Activated CD4-positive, alpha-beta T cell treated with anti-CD3 and anti-CD28 coated beads, Interleukin-10, Interleukin-2, amounts not matched to agents 100 ng/mL and 50 ng/mL, durations not matched to agents 16 hours and 8 hours (primary cell): ENCODE results near the gene FAM209A.
A peak's percentile ranks its signal among the peaks of the same experiment; 100 is the strongest.
"Not testable (repeated sequence)": the region's sequence is repeated elsewhere in the genome, so short reads cannot be mapped to it uniquely, and the experiment has no call there.

ENCODE experiments used
- DNase-seq: peaks from one replicate; pipeline ENCODE4 v3.0.0-alpha.2; 2020

FAM209A gene, protein sequence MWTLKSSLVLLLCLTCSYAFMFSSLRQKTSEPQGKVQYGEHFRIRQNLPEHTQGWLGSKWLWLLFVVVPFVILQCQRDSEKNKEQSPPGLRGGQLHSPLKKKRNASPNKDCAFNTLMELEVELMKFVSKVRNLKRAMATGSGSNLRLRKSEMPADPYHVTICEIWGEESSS

DNA sequence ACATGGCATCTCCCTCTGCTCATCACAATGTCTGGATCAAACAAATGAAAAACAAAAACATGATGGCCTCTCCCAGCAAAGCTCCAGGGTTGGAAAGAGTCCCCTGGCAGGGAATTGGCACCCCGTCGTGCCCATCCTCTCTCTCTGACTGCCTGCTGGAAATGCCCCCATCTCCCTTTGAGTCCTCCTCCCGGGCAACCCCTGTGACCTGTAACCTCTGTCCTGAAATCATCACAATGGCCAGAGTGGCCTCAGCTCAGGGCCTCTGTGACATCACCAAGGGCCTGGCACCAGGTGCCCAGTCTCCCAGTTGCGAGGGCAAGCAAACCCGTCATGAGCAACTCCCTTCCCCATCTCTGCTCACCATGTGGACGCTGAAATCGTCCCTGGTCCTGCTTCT lies at the start of gene FAM209A:
Gene FAM209A (plus strand): TSS at position 301 of the 400 bp plus-strand sequence. CDS start 65 bp downstream, at position 366.
- not testable (repeated sequence) for DNase-seq

DNA sequence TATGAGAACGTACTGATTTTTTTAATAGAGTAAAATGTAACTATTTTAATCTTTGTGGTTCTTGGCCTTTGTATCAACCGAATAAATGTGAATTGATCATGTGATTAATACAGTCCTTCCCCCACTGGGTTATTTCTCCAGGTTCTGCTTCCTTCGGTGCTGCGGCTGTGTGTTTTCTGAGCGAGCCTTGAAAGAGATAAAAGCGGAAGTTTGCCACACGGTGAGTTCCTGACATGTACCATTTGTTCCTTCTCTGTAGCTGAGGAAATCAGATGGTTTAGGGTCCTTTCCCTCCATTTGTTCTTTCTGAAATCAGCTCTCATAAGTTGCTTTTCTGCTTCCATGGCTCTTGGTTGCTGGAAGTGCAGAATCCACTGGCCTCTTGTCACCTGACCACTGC lies 40.6 kb upstream of the FAM209A start:
- no peak for DNase-seq

DNA sequence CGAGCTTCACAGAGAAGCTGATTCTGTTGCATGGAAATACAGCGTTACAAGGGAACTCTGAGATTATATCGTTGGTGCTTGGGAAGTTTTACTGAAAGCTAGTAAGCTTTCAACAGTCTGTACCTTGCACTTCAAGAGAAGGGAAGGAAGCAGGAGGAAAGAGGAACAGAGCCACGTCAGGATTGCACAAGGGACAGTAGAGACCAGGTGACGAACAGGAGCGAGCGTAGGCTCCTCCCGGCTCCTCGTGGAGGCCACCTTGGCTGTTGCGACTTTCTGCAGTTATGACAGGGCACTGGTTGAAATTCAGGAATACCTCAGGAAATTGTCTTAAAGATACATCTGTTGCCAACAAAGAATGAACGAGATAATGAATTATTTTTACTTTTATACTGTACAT lies 37.3 kb upstream of the FAM209A start:
- DNase-seq, result no peak

DNA sequence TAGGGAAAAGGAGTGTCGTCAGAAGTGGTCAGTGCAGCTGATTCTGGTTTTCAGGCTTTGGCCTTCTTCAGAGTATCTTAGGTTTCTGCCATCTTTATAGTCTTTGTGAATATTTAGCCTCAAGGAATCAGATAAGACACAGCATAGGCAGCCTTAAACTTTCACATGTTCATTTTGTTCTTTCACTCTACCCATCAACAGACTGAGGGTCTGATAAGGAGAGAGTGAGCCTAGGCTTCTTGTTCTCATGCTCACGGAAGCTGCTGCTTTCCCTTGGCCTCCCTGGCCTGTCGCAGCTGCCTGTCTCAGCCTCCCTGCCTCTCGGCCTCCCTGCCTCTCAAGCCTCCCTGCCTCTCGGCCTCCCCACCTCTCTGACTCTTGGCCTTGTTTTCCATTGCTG lies 36.0 kb upstream of the FAM209A start:
- DNase-seq, result no peak

DNA sequence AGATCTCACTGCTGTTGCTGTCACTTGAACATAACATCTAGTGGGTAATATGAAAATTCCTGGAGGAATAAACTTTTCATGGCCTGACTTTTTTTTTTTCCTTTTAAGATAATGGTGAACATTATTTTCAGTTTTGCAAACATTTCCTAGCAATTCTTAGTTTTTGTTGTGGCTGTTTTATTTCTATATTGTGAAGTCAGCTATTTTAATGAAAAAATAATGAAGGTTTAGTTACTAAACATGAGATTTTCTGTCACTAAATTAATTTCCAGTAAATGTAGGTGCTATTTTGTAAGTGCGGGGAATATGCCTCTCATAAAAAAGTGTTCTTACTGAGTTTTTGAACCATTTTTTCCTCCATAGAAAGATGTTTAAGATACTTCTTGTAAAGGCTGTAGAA lies 23.4 kb upstream of the FAM209A start:
- DNase-seq, result no peak

GRCh38 chr20:56503916-56504315 lies 20.6 kb upstream of the FAM209A start:
- DNase-seq, result no peak

DNA sequence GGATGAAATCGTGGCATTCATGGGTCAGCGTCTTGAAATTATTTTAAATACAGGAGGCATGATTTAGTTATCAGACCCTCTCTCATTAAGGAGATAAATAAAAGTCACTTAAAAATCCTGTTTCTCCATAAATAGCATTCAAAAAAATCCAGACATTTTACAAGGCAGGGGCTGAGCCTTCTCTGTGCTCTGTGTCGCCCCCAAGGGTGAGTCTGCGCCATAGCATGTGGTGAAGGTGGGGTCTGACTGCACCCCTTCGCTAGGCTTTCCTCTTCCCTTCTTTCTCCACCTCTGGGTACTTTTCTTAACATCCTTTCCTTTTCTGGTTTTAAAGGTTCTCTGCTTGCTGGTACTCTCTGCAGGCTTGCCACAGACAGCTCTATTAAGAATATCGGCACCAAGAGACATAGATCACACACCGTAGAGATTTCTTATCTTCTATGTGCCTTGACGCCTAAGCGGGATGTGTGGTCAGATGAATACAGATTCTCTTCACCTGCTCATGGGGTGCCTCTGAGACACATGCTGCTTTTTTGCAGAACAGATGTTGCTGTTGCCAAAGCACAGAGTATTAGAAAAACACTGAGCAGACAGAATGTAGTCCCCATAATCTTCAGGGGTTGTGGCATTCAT lies 20.1 kb upstream of the FAM209A start:
- peak; percentile 28 for DNase-seq

DNA sequence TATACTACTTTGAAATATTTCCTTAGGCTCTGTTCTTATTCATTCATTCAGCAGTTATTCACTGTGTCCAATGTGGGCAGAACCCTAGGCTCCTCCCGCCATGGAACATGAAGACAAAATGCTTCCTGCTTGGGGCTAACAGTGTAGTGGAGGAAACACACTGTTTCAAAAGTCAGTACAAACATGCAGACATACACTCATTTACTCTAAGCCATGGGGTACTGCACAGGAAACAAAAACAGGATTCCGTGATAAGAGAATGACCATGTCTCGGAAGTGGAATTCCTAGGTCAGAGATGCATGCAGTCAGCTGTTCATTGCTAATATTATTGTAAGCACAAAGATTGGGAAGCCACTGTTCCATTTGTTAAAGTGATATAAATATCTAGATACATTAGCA lies 18.4 kb upstream of the FAM209A start:
- DNase-seq, result no peak

DNA sequence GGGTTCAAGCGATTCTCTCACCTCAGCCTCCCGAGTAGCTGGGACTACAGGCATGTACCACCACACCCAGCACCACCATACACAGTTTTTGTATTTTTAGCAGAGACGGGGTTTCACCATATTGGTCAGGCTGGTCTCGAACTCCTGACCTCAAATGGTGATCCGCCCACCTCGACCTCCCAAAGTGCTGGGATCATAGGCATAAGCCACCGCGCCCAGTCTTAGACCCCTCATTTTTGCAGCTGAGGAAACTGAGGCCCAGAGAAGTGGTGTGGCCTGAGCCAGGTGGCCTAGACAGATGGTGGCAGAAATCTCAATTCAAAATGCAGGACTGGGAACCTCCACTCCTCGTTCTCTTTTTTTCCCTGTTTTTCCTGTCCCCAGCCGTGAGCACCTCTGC lies 12.6 kb upstream of the FAM209A start:
- no peak for DNase-seq

- no peak for DNase-seq
These were observed 11.1 kb upstream of the FAM209A start for GRCh38 chr20:56513161-56514150.

- no peak for DNase-seq
These were observed 7.9 kb upstream of the FAM209A start for GRCh38 chr20:56516631-56517030.

GRCh38 chr20:56517211-56517610 lies 7.3 kb upstream of the FAM209A start:
- DNase-seq, result no peak

DNA sequence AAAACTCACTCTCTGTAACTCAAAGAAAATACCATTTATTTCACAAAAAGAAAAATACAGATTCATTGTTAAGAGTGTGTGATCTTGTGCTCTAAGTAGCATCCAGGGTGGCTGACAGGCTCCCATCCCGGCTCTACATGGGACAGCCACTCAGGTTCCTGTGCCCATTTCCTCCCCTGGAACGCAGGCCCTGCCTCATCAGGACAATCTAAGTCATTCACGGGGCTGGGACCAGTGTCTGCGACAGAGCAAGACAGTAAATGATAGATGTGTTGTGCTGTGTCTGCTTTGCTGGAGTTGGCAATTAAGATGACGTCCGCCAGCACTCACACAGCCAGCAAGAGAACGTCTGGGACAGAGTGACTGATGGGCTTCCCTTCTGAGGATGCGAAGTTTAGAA lies 6.9 kb upstream of the FAM209A start:
- DNase-seq, result no peak

DNA sequence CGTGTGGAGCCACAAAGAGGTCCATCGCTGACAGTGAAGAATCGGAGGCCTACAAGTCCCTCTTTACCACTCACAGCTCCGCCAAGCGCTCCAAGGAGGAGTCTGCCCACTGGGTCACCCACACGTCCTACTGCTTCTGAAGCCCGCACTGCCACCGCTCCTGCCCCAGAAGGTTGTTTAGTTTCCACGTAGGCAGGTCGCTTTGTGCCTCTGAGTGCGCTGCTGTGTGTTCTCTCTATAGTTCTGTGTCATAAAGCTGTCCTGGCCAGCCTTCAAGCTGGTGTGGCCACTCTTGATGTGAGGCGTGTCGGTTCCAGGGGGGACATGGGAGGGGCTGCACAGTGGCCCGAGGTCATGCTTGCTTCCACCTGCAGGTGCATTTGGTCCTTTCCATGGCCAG lies 6.4 kb upstream of the FAM209A start:
- no peak for DNase-seq

DNA sequence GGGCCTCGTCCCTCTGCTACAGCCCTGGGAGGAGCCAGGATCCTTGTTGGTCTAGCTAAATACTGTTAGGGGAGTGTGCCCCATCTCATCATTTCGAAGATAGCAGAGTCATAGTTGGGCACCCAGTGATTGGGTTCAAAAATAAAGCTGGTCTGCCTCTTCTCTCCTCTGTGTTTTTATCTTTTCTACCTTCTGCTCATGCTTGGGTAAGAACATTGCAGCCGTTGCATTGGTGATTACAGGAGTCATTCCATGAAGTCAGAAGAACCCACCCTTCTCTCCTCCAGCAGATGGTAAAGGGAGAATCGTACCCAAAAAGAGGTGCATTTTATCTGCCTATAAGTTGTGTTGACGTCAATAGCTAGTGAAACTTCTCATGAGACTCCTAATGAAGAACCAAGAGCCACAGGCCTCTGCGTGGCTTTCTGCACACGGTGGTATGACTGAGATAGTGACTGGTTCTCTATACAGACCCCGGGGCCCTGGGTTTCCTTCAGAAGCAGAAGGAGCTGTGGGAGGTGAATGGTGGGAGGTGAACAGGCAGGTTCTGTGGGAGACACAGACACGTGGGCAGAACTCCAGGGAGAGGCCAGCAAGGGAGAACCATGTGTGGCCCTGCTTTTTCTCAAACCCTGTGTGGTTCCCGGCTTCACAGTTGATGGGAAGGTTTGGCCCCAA lies 5.7 kb upstream of the FAM209A start:
- DNase-seq, result no peak

DNA sequence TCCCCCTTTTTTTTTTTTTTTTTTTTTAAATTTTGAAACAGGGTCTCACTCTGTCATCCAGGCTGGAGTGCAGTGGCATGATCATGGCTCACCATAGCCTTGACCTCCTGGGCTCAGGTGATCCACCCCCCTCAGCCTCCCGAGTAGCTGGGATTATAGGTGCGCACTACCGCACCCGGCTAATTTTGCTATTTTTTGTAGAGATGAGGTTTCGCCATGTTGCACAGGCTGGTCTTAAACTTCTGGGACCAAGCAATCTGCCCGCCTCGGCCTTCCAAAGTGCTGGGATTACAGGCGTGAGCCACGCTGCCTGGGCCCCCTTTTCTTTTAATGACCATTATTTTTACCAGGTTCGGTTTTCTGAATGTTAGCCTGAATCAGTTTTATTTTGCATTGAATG lies 5.0 kb upstream of the FAM209A start:
- no peak for DNase-seq

DNA sequence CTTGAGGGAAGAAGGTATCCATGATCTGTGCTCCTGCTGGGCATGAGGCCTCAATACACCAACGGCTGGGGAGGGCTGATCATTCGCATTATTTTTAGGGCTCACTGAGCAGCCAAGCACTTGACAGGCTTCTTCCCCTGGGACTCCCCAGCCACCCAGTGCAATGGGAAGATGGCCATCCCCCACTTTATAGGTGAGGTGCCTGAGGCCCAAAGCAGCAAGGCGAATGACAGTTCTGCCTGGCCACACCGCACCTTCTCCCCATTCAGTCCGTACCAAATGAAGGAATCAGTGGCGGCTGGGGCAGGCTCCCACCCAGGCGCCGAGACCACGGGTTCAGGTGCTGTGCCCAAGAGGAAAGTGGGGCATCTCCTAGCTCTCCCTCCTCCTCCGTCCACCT lies 4.4 kb upstream of the FAM209A start:
- no peak for DNase-seq

DNA sequence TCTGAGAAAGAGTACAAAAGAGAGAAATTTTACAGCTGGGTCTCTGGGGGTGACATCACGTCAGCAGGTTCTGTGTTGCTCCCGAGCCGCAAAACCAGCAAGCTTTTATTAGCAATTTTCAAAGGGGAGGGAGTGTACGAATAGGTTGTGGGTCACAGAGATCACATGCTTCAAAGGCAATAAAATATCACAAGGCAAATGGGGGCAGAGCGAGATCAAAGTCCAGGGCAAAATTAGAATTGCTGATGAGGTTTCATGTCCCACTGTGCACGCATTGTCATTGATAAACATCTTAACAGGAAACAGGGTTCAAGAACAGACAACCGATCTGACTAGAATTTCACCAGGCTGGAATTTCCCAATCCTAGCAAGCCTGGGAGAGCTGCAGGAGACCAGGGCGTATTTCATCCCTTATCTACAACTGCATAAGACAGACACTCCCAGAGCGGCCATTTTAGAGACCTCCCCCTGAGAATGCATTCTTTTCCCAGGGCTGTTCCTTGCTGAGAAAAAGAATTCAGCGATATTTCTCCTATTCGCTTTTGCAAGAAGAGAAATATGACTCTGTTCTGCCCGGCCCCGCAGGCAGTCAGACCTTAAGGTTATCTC lies 3.7 kb upstream of the FAM209A start:
- DNase-seq, result not testable (repeated sequence)

- DNase-seq, result no peak
These were observed 2.2 kb upstream of the FAM209A start for GRCh38 chr20:56522311-56522710.

DNA sequence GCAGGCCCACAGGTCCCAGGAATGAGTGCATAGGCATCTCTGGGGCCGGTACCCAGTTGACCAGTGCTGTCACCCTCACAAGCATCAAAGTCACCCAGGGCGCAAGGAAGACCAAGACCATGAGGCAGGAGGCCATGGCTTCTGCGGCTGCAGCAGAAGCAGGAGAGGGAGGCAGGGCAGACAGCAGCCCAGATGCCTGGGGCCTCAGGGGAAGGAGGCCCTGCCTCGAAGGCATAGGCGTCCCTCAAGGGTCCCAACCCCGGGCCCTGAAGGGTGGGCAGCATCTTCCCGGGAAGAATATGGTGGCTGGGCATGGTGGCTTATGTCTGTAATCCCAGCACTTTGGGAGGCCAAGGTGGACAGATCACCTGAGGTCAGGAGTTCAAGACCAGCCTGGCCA lies 3.0 kb downstream of the FAM209A start:
- DNase-seq, result no peak

DNA sequence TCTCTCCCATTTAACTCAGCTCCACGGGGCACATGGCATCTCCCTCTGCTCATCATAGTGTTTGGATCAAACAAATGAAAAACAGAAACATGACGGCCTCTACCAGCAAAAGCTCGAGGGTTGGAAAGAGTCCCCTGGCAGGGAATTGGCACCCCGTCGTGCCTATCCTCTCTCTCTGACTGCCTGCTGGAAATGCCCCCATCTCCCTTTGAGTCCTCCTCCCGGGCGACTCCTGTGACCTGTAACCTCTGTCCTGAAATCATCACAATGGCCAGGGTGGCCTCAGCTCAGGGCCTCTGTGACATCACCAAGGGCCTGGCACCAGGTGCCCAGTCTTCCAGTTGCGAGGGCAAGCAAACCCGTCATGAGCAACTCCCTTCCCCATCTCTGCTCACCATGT lies 8.4 kb downstream of the FAM209A start, which contains the start of gene FAM209B:
Gene FAM209B (plus strand): TSS at position 301 of the 400 bp plus-strand sequence. CDS start 96 bp downstream, at position 397.
- not testable (repeated sequence) for DNase-seq

DNA sequence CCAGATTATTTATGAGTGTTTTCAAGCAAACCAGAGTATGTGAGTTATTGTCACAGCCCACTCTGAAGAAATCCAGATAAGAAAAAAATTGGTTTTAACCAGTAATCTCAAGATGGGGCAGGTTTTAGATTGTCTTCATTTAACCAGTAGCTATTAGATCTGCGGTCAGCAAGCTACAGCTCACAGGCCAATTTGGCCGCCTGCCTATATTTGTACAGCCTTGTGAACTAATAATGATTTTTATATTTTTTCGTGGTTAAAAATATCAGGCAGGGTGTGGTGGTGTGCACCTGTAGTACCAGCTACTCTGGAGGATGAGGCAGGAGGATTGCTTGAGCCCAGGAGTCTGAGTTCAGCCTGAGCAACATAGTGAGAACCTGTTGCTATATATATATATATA lies 13.5 kb downstream of the FAM209A start:
- DNase-seq, result no peak

- no peak for DNase-seq
These were observed 15.9 kb downstream of the FAM209A start for GRCh38 chr20:56540415-56540814.
